ENCODE data around the gene SLTM.

DNA sequence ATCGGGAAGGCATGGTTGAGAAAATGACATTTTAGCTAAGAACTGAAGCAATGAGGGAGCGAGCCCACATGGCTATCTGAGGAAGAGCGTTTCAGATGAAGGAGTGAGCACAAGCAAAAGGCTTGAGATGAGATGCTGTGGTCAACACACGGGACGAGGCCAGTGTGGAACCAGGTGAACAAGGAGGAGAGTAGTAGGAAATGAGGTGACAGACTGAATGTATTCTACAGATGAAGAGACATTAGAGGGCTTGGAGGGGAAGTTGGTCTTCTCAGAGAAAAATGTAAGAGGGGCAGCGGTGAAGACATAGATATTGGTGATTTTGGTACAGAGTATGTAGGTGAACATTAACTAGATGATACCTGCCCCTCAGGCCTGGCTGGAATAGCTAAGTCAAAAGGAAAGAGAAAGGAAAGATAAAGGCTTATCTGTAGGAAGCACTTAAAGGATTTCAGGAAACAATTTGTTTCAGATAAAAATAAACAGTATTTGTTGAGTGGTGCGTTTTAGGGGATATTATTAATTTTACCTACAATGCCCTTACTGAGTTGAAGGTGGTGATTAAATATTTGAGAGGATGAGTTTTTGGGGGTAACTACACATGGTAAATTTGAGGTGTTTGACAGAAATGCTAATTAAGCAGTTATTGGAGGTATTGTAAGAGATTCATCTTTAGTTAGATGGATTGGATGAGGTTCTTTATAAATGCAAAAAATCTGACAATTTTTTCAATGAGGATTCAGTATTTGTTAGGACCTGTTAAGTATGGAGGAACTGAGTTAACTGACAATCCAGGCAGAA, 57.0 kb downstream of the SLTM start:
- no peak for TF ChIP-seq TAF1 (IDR thresholded peaks at IDR 0.05; ENCODE audit: borderline replicate concordance, insufficient read depth, low read length)
- TF ChIP-seq, protein P1, sequence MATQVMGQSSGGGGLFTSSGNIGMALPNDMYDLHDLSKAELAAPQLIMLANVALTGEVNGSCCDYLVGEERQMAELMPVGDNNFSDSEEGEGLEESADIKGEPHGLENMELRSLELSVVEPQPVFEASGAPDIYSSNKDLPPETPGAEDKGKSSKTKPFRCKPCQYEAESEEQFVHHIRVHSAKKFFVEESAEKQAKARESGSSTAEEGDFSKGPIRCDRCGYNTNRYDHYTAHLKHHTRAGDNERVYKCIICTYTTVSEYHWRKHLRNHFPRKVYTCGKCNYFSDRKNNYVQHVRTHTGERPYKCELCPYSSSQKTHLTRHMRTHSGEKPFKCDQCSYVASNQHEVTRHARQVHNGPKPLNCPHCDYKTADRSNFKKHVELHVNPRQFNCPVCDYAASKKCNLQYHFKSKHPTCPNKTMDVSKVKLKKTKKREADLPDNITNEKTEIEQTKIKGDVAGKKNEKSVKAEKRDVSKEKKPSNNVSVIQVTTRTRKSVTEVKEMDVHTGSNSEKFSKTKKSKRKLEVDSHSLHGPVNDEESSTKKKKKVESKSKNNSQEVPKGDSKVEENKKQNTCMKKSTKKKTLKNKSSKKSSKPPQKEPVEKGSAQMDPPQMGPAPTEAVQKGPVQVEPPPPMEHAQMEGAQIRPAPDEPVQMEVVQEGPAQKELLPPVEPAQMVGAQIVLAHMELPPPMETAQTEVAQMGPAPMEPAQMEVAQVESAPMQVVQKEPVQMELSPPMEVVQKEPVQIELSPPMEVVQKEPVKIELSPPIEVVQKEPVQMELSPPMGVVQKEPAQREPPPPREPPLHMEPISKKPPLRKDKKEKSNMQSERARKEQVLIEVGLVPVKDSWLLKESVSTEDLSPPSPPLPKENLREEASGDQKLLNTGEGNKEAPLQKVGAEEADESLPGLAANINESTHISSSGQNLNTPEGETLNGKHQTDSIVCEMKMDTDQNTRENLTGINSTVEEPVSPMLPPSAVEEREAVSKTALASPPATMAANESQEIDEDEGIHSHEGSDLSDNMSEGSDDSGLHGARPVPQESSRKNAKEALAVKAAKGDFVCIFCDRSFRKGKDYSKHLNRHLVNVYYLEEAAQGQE (IDR thresholded peaks at IDR 0.05; ENCODE audit: insufficient read depth in 1 of 2, low read depth in 2 of 2, low read length in 2 of 2) = no peak

Data from PFSK-1 (cell line).